Endodermal cell (in vitro differentiated cells): Measurements from ENCODE around the gene SLC26A11. TPM values are rescaled to one million over a fixed set of nuclear protein-coding genes. Genes with fewer than 3 reads are reported as not detected.

Source experiments
- DNase-seq: peaks from one replicate; pipeline ENCODE4 v3.0.0-alpha.2; 2017
- H3K27ac ChIP-seq: 2 replicates; pipeline ENCODE4 v1.5.1; 2013; ENCODE audit warnings: mild to moderate bottlenecking, low read depth, low read length, moderate library complexity
- H3K27me3 ChIP-seq: 2 replicates; pipeline ENCODE4 v1.6.1; 2013; ENCODE audit warnings: mild to moderate bottlenecking, low read length, moderate library complexity; ENCODE audit not compliant: insufficient read depth, control insufficient read depth, poor library complexity, severe bottlenecking
- H3K36me3 ChIP-seq: 2 replicates; pipeline ENCODE4 v1.7.0; 2013; ENCODE audit warnings: mild to moderate bottlenecking, low read length, moderate library complexity; ENCODE audit not compliant: control insufficient read depth, insufficient read depth
- H3K4me1 ChIP-seq: one replicate; pipeline ENCODE4 v1.7.0; 2013; ENCODE audit warnings: low read length; ENCODE audit not compliant: control insufficient read depth, insufficient read depth
- H3K4me3 ChIP-seq: 2 replicates; pipeline ENCODE4 v1.5.1; 2013; ENCODE audit warnings: mild to moderate bottlenecking, low read length, moderate library complexity
- H3K9ac ChIP-seq: 2 replicates; pipeline ENCODE4 v1.6.1; 2013; ENCODE audit warnings: mild to moderate bottlenecking, low read length, moderate library complexity; ENCODE audit not compliant: poor library complexity, severe bottlenecking; ENCODE audit errors: extremely low read depth
- H3K9me3 ChIP-seq: 2 replicates; pipeline ENCODE4 v1.6.1; 2013; ENCODE audit warnings: mild to moderate bottlenecking, low read length, moderate library complexity; ENCODE audit not compliant: control insufficient read depth
- H3K27ac Mint-ChIP-seq: 2 replicates; pipeline ENCODE4 v1.8.0; 2020; ENCODE audit warnings: mixed read lengths
- H3K27me3 Mint-ChIP-seq: 2 replicates; pipeline ENCODE4 v1.8.0; 2021; ENCODE audit warnings: mild to moderate bottlenecking, mixed read lengths; ENCODE audit not compliant: insufficient read depth
- H3K36me3 Mint-ChIP-seq: 2 replicates; pipeline ENCODE4 v1.8.0; 2020; ENCODE audit warnings: low read depth, mixed read lengths
- H3K4me1 Mint-ChIP-seq: 2 replicates; pipeline ENCODE4 v1.8.0; 2020; ENCODE audit warnings: mixed read lengths
- H3K4me3 Mint-ChIP-seq: 2 replicates; pipeline ENCODE4 v1.8.0; 2020; ENCODE audit warnings: mild to moderate bottlenecking, moderate library complexity, mixed read lengths
- H3K9me3 Mint-ChIP-seq: 2 replicates; pipeline ENCODE4 v1.8.0; 2020; ENCODE audit warnings: mild to moderate bottlenecking, mixed read lengths
- CTCF ChIP-seq: fragments of 200-600 bp; sonication (generic); conservative IDR thresholded peaks from 2 replicates; pipeline ENCODE4 v1.5.0; 2021; ENCODE audit warnings: antibody characterized with exemption, mild to moderate bottlenecking
- WGBS, 2 experiments: methylation state at CpG; one replicate each; pipeline versions ENCODE4 v1.1.5 to v1.1.7; 2013; ENCODE audit warnings: missing lambda C conversion rate in 2 of 2, mixed read lengths in 1 of 2; ENCODE audit not compliant: insufficient coverage in 1 of 2, insufficient read length in 1 of 2; 5-methylcytosine and 5-hydroxymethylcytosine counted together
- total RNA-seq, 2 donors: library from RNA; stranded (reverse); fragmentation: NEBNext Ultra II Directional in 1 of 2; extraction: Animal tissue kit (Norgen Biotek cat#: 25700) in 1 of 2; gene quantifications; 2 replicates in 1 of 2; 3 replicates in 1 of 2; pipeline ENCODE4 v1.2.1, GENCODE V29; 2021

SLC26A11 gene
- total RNA-seq, 2 donors from 2014 or later = 43.7 to 48.2 TPM

DNA sequence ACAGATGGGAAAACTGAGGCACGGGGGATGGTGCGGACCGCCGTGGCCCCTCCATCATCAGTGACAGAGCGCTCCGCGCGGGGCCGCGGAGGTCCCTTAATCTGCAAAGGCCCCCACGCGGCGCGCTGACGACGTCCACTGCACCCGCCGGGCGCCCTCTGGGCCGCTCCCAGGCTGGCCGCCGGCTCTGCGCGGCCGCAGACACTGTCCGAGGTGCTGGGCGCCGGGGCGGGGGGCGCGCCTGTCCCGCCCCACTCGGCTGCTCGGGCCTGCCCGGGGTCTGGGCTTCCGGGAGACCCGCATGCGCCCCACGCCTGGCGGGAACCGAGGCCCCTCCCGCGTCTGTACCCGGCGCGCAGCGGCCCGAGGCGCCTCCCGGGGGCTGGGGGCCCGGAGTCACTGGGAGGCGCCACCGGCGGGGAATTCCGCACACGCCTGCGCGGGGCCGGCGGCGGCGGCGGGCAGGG is 39.9 kb downstream of the SLC26A11 start:
- Mint-ChIP-seq H3K27ac (peak overlapping the region; percentile 88), H3K4me1 (peaks cover 31% of the 10 kb centered on the region), H3K27me3 (no peaks in the 10 kb centered on the region), H3K9me3 (no peaks in the 10 kb centered on the region), H3K4me3 (peak overlapping the region; percentile 64), H3K36me3 (peaks cover 7% of the 10 kb centered on the region)
- H3K9ac ChIP-seq = peak overlapping the region; percentile 11
- peak; percentile 14 for TF ChIP-seq CTCF
- no peaks in the 10 kb centered on the region for H3K9me3 ChIP-seq
- WGBS, 2 experiments = 6 to 15% methylated on average over 14 to 57 of the region's 63 CpGs
- H3K27me3 ChIP-seq = no peaks in the 10 kb centered on the region
- peak overlapping the region; percentile 58 for H3K4me3 ChIP-seq
- peaks cover 15% of the 10 kb centered on the region for H3K4me1 ChIP-seq
- peaks cover 5% of the 10 kb centered on the region for H3K36me3 ChIP-seq
- peak; percentile 94 for DNase-seq
- no peak overlapping the region for H3K27ac ChIP-seq

GRCh38 chr17:80260791-80261158 is 40.5 kb downstream of the SLC26A11 start, which contains the start of gene RNF213:
TSS of gene RNF213 (plus strand) at chr17:80260852. CDS start at chr17:80263682, 2,830 bp downstream.
- no peaks in the 10 kb centered on the region for H3K27me3 Mint-ChIP-seq
- DNase-seq = peak; percentile 84
- Histone ChIP-seq H3K4me1 (peaks cover 15% of the 10 kb centered on the region), H3K36me3 (peaks cover 11% of the 10 kb centered on the region), H3K27me3 (no peaks in the 10 kb centered on the region), H3K27ac (peak within 1 kb of the TSS; percentile 88), H3K9ac (peak within 1 kb of the TSS; percentile 94), H3K9me3 (no peaks in the 10 kb centered on the region), H3K4me3 (peak within 1 kb of the TSS; percentile 84)
- peak within 1 kb of the TSS; percentile 82 for H3K4me3 Mint-ChIP-seq
- 0% methylated on average over 9 to 49 of the region's 54 CpGs for WGBS, 2 experiments
- H3K4me1 Mint-ChIP-seq = peaks cover 31% of the 10 kb centered on the region
- H3K36me3 Mint-ChIP-seq = peaks cover 14% of the 10 kb centered on the region
- H3K9me3 Mint-ChIP-seq = no peaks in the 10 kb centered on the region
- no peak for TF ChIP-seq CTCF
- H3K27ac Mint-ChIP-seq = peak within 1 kb of the TSS; percentile 91

DNA sequence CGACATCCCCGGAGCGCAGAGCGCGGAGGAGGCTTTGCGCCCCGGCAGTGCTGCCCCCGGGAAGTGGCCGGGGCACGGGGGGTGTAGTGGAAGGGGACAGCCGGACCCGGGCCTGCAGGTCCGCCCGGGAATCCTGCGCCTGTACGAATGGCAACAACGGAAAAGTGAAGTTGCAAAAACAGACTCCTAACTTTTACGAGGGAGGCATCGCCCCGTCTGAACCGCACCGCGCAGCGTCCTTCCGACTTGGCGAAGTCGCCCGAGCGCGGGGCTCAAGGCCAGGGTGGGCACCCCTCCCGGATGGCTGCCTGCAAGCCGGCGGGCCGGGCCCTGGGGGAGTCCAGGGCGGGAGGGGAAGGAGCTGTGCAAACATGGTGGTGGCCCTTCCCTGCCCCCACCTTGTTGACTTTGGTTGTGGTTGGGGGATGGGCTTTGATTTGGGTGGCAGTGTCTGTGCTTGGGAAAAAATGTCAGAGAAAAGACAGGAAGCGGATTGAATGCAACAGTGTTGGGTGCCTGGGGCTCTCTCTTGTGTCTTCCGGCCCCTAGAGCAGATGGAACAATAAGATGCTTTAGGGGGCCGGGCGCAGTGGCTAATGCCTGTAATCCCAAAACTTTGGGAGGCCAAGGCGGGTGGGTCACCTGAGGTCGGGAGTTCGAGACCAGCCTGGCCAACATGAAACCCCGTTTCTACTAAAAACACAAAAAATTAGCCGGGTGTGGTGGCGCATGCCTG is 41.1 kb downstream of the SLC26A11 start:
- peaks cover 31% of the 10 kb centered on the region for H3K4me1 Mint-ChIP-seq
- H3K9me3 Mint-ChIP-seq = no peaks in the 10 kb centered on the region
- Histone ChIP-seq H3K9ac (peak overlapping the region; percentile 94), H3K4me3 (peak overlapping the region; percentile 84), H3K9me3 (no peaks in the 10 kb centered on the region), H3K27ac (peak overlapping the region; percentile 88), H3K27me3 (no peaks in the 10 kb centered on the region), H3K36me3 (peaks cover 16% of the 10 kb centered on the region), H3K4me1 (peaks cover 15% of the 10 kb centered on the region)
- peak overlapping the region; percentile 91 for H3K27ac Mint-ChIP-seq
- no peaks in the 10 kb centered on the region for H3K27me3 Mint-ChIP-seq
- WGBS, 2 experiments = 1 to 3% methylated on average over 29 to 45 of the region's 45 CpGs
- TF ChIP-seq CTCF = no peak
- peak overlapping the region; percentile 82 for H3K4me3 Mint-ChIP-seq
- peaks cover 18% of the 10 kb centered on the region for H3K36me3 Mint-ChIP-seq
- DNase-seq = peak; percentile 96
